ENCODE measurements around the gene ITGA2.

- TF ChIP-seq CTCF (IDR thresholded peaks at IDR 0.05; ENCODE audit: poor library complexity) (no peak), EZH2 (IDR thresholded peaks at IDR 0.05; ENCODE audit: borderline replicate concordance) (no peak), EZH2phosphoT487 (IDR thresholded peaks at IDR 0.05; ENCODE audit: low read depth, severe bottlenecking, unreplicated experiment) (no peak)
Observed at GRCh38 chr5:53090229-53090628, 101.1 kb downstream of the ITGA2 start.
